Measurements from ENCODE around the gene SH3TC2.
A peak's percentile ranks its signal among the peaks of the same experiment; 100 is the strongest.

Gene SH3TC2

GRCh38 chr5:149002053-149002452 lies 60.8 kb downstream of the SH3TC2 start:
- no peak for DNase-seq

- no peak for DNase-seq
These were observed 61.7 kb downstream of the SH3TC2 start for GRCh38 chr5:149001162-149001561.

GRCh38 chr5:148999741-149000140 lies 63.1 kb downstream of the SH3TC2 start:
- no peak for DNase-seq

DNA sequence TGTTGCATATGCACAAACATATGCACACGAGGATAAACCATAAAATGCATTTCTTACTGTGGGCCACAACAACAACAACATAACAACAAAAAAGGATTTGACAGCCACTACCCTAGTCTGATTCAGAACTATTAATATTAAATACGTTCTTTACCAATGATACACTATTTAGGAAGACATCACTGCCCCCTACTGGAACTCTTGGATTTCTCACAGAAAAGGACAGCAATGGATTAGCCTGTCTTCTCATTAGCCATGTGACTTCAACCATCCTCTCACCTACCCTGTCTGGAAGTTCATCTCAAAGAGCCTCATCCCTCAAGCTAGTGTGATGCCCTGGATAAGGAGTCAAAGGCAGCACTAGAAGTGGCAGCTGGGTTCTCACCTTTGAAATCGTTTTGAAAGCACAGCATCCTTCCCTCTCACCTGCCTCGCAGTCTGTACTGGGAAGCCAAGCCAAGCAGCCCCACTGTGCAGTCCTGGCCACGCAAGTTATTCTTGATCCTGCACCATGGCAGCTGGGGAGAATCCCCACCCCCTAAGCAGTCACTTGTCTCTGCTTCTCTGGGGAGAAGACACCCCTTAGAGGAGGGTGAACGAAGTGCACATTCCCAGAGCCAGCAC lies 64.6 kb downstream of the SH3TC2 start:
- peak in 7 of 56 donors; percentile 1 to 13 (median 2) for DNase-seq

DNA sequence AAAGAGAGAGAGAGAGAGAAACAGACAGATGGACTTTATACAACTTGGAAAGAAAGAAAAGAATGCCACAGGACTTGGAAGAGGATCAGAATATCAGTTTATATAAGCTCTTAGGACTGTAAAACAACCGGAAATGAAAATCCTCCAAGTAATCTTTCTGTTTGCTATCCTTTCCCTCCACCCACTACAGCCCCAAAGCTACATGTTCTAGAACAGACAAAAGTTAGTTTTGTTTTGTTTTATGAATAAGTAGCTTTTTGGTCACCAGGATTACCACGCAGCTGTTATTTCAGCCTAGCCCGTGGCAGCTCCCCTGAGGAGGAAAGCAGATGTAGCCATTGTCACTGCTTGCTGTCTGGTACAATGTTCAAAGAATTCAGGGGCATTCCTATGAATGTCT lies 66.6 kb downstream of the SH3TC2 start:
- peak in 1 of 56 donors; percentile 1 for DNase-seq

- no peak for DNase-seq
These were observed 67.1 kb downstream of the SH3TC2 start for GRCh38 chr5:148995791-148996190.

- no peak for DNase-seq
These were observed 69.5 kb downstream of the SH3TC2 start for GRCh38 chr5:148993283-148993936.

DNA sequence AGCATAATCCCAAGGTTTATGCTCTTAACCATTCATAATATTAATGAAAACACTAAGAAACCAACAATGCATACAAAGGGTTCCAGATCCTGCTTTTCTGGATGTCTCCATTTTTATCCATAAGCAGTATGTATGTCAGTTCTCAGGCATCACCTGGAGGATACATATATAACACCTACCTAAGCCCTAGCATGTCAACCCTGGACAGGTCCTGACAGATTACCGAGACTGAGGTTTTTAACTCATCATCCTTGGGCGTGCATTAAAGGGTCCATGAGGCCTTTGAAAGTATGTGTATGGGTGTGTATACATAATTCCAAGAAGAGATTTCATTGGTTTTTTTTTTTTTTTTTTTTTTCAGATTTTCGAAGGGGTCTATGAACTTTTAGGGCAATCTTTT lies 70.6 kb downstream of the SH3TC2 start:
- no peak for DNase-seq

DNA sequence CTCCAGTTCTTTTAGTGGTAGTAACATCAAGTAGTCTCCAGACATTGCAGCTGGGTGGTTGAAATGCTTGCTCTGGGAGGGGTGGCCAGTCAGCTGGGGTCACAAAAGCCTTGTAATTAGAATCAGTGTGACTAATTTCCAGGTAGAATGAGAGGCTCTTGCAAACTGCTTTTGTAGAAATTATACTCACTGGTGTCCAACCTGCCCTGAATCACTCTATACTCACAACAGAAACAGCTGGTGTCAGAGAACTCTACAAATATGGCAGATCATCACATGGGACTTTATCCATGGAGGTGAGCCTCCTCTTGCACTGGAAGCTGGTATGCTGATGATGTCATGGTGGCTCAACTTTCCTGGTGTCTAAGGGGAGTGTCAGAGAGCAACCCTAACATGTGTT lies 71.3 kb downstream of the SH3TC2 start:
- no peak for DNase-seq

GRCh38 chr5:148990817-148991216 lies 72.0 kb downstream of the SH3TC2 start:
- DNase-seq = no peak

DNA sequence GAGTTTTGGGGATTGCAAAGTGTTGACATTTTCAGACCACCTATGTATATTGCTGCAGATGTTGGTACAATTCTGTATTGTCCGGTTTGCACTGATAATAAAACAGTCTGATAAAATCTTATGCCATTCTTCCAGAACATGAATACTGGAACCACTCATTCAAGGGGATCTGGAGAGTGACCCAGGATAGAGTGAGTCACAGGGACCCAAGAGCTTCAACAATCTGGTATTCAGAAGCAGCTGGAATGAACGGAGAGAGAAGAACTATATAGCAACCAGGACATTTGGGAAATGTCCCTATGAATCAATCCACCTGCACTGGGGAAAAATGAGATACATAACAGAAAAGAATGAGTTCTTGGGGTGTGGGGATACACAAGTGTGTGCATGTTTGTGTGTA lies 73.3 kb downstream of the SH3TC2 start:
- DNase-seq = no peak

GRCh38 chr5:148988328-148988727 lies 74.5 kb downstream of the SH3TC2 start:
- DNase-seq = no peak

- no peak for DNase-seq
These were observed 76.2 kb downstream of the SH3TC2 start for GRCh38 chr5:148986636-148987035.

- no peak for DNase-seq
These were observed 78.5 kb downstream of the SH3TC2 start for GRCh38 chr5:148984345-148984744.

DNA sequence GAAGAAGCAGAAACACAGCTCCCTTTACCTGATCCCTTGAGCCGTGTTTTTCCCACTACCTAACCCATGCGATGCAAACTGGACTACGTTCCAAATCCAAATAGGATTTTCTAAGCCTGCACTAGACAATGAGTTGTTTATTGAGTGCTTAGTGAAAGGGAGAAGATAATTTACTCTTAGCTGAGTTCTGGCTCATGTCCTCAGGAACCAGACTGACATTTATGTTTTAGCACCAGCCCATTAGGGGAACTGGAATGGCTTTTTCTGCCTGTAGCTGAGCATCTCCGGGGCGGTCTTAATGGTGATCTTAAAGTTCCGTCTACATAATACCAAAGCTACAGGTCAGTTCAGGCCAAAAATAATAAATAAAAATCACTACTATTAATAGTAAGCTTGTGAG lies 81.5 kb downstream of the SH3TC2 start:
- DNase-seq = no peak

GRCh38 chr5:148980731-148981130 lies 82.1 kb downstream of the SH3TC2 start:
- no peak for DNase-seq

- no peak for DNase-seq
These were observed 83.7 kb downstream of the SH3TC2 start for GRCh38 chr5:148979083-148979723.

- no peak for DNase-seq
These were observed 84.3 kb downstream of the SH3TC2 start for GRCh38 chr5:148978370-148979082.

DNA sequence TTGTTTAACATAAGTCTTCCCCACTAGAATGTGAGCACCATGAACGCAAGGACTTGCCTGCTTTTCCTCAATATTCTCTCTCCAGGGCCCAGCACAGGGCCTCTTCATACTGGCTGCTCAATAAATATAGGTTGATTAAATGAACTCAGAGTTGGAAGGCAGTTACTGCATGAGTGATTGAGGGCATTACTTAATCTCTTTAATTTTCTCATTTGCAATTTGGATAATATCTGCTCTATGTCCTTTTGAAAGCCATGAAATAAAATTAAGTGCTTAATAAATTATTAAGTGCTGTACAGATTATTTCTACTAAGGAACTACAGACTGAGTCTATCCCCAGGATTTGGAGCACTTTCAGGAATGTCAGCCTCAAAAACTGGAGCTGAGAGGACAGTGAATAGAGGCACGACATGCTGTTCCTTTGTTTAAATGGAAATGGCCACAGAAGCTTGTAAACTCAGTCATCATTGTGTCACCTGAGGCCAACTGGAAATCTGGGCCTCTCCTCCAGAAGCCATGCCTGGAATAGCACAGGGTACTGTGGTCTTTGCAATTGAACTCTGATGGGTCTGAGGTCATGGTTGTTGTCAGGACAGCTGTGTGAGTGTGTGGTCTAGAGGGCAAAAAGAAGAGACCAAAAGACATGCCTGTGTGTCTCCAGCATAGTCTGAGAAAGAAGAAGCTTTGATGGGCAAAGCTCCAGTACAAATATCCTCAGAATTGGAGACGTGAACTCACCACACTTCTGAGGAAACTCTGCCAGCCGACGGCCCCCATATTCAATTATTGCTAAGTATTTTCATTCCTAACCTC lies 86.1 kb downstream of the SH3TC2 start:
- DNase-seq = no peak

DNA sequence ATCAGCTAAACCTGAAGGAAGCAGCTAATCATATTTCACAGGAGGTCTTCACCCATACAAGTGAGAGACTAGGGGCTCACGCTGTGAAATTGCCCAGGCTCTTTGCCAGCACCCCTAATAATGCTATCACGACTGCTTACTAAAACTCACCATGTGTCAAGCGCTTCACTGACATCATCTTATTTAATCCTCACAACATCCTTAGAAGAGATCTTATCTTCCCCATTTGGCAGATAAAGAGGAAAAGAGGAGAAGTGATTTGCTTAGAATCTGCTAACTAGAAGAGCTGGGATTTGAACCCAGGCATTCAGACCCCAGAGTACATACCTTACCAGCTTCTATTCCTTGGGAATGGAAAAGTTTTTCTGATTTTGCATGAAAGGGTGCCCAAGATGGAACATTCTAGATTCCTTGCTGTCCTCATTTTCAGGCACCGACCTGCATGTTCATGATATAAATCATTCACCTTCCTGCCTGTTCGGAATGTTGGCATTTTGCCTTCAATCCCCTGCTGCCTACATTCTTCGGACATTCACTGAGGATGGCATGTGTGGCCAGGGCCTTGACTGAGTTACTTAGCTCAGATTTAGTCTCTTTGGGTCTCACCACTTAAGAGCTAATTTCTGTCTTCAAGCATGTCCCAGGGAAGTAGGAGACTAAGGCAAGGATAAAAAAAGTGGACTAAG lies 88.1 kb downstream of the SH3TC2 start:
- no peak for DNase-seq

GRCh38 chr5:148973455-148973854 lies 89.4 kb downstream of the SH3TC2 start:
- DNase-seq = no peak
